Measurements from ENCODE around the gene PITPNM2.

The PITPNM2 gene

DNA sequence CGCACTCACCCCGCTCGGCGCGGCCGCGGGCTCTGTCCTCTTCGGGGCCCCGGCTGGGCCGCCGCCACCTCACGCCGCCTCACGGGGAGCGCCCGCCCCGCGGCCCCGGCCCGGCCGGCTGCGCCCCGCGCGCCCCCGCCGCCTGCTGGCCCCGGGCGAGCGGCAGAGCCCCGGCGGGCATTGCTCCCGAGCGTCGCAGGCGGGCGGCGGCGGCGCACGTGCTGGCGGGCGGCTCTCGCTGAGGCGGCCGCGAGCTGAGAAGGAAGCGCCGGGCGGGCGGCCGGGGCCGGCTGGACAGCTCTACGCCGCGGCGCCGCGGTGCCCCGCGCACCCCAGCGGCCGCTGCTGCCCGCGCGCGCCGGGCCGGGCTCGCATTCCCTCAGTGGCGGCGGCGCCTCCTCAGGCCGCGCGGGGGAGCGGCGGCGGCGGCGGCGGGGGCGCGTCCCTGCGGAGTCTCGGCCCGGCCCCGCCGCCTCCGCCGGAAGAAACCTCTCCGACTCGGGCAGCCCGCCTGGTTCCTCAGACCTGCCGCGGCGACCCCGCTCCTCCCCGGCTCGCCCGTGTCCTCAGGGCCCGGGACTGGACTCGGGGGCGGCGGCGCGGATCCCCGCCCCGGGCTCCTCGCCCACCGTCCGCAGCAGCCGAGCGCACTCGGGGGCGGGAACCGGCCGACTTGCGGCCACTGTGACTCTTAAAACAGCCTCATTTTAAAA, at the start of gene PITPNM2:
TSS of gene PITPNM2 (minus strand) at position 347 of the 713 bp plus-strand sequence. CDS start 116,500 bp downstream, outside the sequence.
- Histone ChIP-seq H3K36me3 (ENCODE audit: low read depth) (no peaks in the 10 kb centered on the region), H3K9me3 (ENCODE audit: severe bottlenecking) (no peaks in the 10 kb centered on the region), H3K4me1 (ENCODE audit: insufficient read depth, poor library complexity, severe bottlenecking) (peaks cover 3% of the 10 kb centered on the region), H3K4me3 (ENCODE audit: severe bottlenecking) (peak within 1 kb of the TSS; percentile 100), H3K27me3 (ENCODE audit: insufficient read depth, poor library complexity, severe bottlenecking) (no peaks in the 10 kb centered on the region), H3K27ac (ENCODE audit: poor library complexity, severe bottlenecking) (peak within 1 kb of the TSS; percentile 19)
- TF ChIP-seq, protein P1, sequence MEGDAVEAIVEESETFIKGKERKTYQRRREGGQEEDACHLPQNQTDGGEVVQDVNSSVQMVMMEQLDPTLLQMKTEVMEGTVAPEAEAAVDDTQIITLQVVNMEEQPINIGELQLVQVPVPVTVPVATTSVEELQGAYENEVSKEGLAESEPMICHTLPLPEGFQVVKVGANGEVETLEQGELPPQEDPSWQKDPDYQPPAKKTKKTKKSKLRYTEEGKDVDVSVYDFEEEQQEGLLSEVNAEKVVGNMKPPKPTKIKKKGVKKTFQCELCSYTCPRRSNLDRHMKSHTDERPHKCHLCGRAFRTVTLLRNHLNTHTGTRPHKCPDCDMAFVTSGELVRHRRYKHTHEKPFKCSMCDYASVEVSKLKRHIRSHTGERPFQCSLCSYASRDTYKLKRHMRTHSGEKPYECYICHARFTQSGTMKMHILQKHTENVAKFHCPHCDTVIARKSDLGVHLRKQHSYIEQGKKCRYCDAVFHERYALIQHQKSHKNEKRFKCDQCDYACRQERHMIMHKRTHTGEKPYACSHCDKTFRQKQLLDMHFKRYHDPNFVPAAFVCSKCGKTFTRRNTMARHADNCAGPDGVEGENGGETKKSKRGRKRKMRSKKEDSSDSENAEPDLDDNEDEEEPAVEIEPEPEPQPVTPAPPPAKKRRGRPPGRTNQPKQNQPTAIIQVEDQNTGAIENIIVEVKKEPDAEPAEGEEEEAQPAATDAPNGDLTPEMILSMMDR (IDR thresholded peaks at IDR 0.05; ENCODE audit: poor library complexity, severe bottlenecking), result peak; percentile 51
- ATAC-seq (ENCODE audit: low read depth) (peak; percentile 80), DNase-seq (ENCODE audit: low spot score) (no peak)

DNA sequence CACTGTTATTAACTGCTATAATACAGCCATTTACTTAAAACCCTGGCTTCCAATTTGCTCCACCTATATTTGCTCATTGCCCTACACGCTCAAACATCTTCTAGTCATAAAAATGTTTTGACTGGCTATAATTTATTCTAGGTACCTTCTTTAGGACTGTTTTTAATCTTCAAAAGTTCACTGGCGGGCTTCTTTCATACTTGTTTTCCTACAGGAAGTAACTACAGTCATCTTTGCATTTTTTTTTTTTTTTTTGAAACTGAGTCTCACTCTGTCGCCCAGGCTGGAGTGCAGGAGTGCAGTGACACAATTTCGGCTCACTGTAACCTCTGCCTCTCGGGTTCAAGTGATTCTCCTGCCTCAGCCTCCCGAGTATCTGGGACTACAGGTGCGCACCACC, 49.5 kb upstream of the PITPNM2 start:
- Histone ChIP-seq H3K4me3 (ENCODE audit: severe bottlenecking) (no peak overlapping the region), H3K27ac (ENCODE audit: poor library complexity, severe bottlenecking) (no peak overlapping the region), H3K9me3 (ENCODE audit: severe bottlenecking) (no peaks in the 10 kb centered on the region), H3K4me1 (ENCODE audit: insufficient read depth, poor library complexity, severe bottlenecking) (no peaks in the 10 kb centered on the region), H3K36me3 (ENCODE audit: low read depth) (peaks cover 53% of the 10 kb centered on the region), H3K27me3 (ENCODE audit: insufficient read depth, poor library complexity, severe bottlenecking) (no peaks in the 10 kb centered on the region)
- ATAC-seq (ENCODE audit: low read depth) (no peak), DNase-seq (ENCODE audit: low spot score) (no peak)
- TF ChIP-seq, protein P1 (IDR thresholded peaks at IDR 0.05; ENCODE audit: poor library complexity, severe bottlenecking), result no peak

DNA sequence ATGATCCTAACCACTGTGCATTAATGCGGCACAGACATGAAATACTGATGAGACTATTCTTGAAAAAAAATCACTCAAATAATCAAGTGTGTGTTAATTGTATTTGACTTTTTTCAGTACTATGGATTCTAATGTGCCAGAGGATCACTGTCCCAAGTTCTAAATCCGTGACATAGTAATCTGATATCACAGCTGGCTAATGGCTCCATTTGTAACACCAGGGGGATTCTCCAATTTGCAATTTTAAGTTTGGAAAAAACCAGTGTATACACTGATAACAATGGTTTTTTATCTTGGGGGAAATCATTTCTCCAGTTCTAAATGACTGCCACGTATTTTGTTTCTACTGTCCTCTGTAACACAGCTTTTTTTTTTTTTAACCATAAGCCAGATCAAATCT, 49.0 kb upstream of the PITPNM2 start:
- Histone ChIP-seq H3K36me3 (ENCODE audit: low read depth) (peaks cover 51% of the 10 kb centered on the region), H3K27ac (ENCODE audit: poor library complexity, severe bottlenecking) (no peak overlapping the region), H3K9me3 (ENCODE audit: severe bottlenecking) (no peaks in the 10 kb centered on the region), H3K4me3 (ENCODE audit: severe bottlenecking) (no peak overlapping the region), H3K4me1 (ENCODE audit: insufficient read depth, poor library complexity, severe bottlenecking) (no peaks in the 10 kb centered on the region), H3K27me3 (ENCODE audit: insufficient read depth, poor library complexity, severe bottlenecking) (no peaks in the 10 kb centered on the region)
- TF ChIP-seq, protein P1 (IDR thresholded peaks at IDR 0.05; ENCODE audit: poor library complexity, severe bottlenecking), result no peak
- no peak for DNase-seq (ENCODE audit: low spot score)
- no peak for ATAC-seq (ENCODE audit: low read depth)

DNA sequence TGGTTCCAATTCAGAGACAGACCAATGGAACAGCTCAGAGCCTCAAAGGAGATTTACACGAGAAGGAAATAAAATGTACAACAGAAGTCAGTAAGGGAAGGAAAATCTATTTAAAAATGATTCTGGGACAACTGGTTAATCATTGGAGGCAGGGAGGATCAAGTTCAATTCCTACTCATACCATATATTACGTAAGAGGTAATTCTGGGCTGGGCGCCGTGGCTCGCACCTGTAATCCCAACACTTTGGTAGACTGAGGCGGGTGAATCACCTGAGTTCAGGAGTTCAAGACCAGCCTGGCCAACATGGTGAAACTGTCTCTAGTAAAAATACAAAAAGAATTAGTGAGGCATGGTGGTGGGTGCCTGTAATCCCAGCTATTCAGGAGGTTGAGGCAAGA, 36.7 kb upstream of the PITPNM2 start:
- DNase-seq (ENCODE audit: low spot score) (no peak), ATAC-seq (ENCODE audit: low read depth) (no peak)
- Histone ChIP-seq H3K9me3 (ENCODE audit: severe bottlenecking) (no peaks in the 10 kb centered on the region), H3K27me3 (ENCODE audit: insufficient read depth, poor library complexity, severe bottlenecking) (no peaks in the 10 kb centered on the region), H3K4me3 (ENCODE audit: severe bottlenecking) (no peak overlapping the region), H3K27ac (ENCODE audit: poor library complexity, severe bottlenecking) (no peak overlapping the region), H3K4me1 (ENCODE audit: insufficient read depth, poor library complexity, severe bottlenecking) (no peaks in the 10 kb centered on the region), H3K36me3 (ENCODE audit: low read depth) (peaks cover 53% of the 10 kb centered on the region)
- TF ChIP-seq, protein P1 (IDR thresholded peaks at IDR 0.05; ENCODE audit: poor library complexity, severe bottlenecking), result no peak

DNA sequence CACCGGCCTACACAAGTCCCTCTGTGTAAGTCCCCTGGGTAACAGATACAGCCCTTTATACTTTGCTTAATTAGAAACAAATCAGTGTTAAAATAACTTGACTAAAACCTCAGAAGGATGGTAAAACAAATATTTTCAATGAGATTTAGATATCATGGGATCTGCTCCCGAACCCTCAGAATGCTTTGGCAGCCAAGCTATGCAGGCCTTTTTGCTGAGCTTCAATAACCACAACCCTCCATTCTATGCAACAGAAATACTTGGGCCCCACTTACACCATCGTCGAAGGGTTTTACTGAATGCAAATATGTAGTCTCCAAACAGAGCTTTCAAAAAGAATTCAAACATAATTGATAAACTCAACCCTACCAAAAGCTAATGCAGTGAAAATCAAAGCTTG, 29.3 kb upstream of the PITPNM2 start:
- TF ChIP-seq, protein P1 (IDR thresholded peaks at IDR 0.05; ENCODE audit: poor library complexity, severe bottlenecking), result no peak
- H3K27ac ChIP-seq (ENCODE audit: poor library complexity, severe bottlenecking), result no peak overlapping the region
- DNase-seq (ENCODE audit: low spot score), result no peak
- H3K9me3 ChIP-seq (ENCODE audit: severe bottlenecking), result no peaks in the 10 kb centered on the region
- H3K27me3 ChIP-seq (ENCODE audit: insufficient read depth, poor library complexity, severe bottlenecking), result no peaks in the 10 kb centered on the region
- no peak overlapping the region for H3K4me3 ChIP-seq (ENCODE audit: severe bottlenecking)
- ATAC-seq (ENCODE audit: low read depth), result no peak
- peaks cover 59% of the 10 kb centered on the region for H3K36me3 ChIP-seq (ENCODE audit: low read depth)
- no peaks in the 10 kb centered on the region for H3K4me1 ChIP-seq (ENCODE audit: insufficient read depth, poor library complexity, severe bottlenecking)
